SHP77 (cell line): Measurements from ENCODE around the gene TAL2.

Source experiments
- DNase-seq, 2 experiments: peaks; one replicate each; lab custom pipeline; 2025; lab: John Stamatoyannopoulos, UW

The TAL2 gene

DNA sequence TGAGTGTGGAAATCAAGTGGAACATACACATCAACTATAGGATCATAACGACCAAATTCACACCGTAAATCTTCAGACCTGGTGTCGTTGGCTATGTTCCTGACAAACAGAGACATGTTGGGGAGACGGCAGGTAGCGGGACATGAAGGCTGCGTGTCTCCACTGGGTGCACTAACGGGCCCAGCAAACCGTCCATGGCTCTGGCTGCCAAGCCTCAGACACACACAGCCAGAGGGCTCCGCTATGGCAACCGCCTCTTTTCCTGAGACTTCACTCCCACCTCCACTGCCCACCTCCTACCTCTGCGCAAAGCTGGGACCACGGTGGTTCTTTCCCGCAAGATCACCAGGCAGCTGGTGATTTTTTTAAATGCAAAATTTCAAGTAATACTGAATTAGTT, 48.4 kb downstream of the TAL2 start:
- DNase-seq = no peak

DNA sequence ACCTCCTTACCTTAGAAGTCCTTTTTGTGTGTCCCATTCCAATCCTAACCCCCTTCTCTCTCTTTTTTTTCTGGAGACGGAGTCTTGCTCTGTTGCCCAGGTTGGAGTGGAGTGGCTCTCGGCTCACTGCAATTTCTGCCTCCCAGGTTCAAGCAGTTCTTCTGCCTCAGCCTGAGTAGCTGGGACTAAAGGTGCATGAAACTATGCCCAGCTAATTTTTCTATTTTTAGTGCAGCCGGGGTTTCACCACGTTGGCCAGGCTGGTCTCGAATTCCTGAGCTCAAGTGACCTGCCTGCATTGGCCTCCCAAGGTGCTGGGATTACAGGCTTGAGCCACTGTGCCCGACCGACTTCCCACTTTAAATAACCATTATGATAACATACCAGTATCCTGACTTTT, 49.6 kb downstream of the TAL2 start:
- no peak for DNase-seq

DNA sequence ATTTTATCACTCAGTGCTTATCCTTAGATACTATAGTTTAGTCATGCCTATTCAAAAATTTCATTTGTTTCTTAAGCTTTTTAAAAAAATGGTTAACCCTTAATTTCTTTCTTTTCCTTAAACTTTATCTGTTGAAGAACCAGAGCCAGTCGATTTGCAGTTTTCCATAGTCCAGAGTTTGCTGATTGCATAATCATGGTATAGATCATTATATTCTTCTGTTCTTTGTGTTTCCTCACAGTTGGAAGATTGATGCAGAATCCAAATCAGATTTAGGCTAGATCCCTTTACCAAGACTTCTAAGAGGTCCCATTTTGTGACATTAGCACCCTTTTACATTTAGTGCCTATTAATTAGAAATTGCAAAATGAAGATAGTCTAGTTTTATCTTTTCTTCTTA, 50.0 kb downstream of the TAL2 start:
- no peak for DNase-seq
